Breast epithelium (tissue), 4 donors: ENCODE measurements around the gene LOXL3. TPM values are rescaled to one million over a fixed set of nuclear protein-coding genes. Genes with fewer than 3 reads are reported as not detected.

Source experiments
- DNase-seq, 2 donors: peaks; one replicate each; pipeline ENCODE4 v3.0.0-alpha.2; 2019; ENCODE audit warnings: low spot score in 2 of 2
- H3K27ac ChIP-seq, 2 donors: fragments of 200-600 bp; sonication (generic) in 1 of 2; one replicate each; pipeline ENCODE4 v1.5.1; 2016 to 2019; ENCODE audit warnings: mild to moderate bottlenecking in 1 of 2
- H3K27me3 ChIP-seq, 2 donors: fragments of 200-600 bp; sonication (generic) in 1 of 2; one replicate each; pipeline versions ENCODE4 v1.5.1 to v1.6.0; 2017 to 2019; ENCODE audit warnings: control low read depth in 1 of 2, mild to moderate bottlenecking in 1 of 2
- H3K36me3 ChIP-seq: fragments of 200-600 bp; one replicate; pipeline ENCODE4 v1.5.1; 2019
- H3K4me1 ChIP-seq, 2 donors: fragments of 200-600 bp; sonication (generic); one replicate each; pipeline ENCODE4 v1.5.1; 2016 to 2019; ENCODE audit warnings: control low read depth in 1 of 2
- H3K4me3 ChIP-seq, 3 donors: fragments of 200-600 bp; sonication (generic); 1 replicate in 2 of 3; 2 replicates in 1 of 3; pipeline ENCODE4 v1.5.1; 2016 to 2019; ENCODE audit warnings: mild to moderate bottlenecking in 3 of 3, moderate library complexity in 2 of 3
- H3K9me3 ChIP-seq, 2 donors: fragments of 200-600 bp; sonication (generic) in 1 of 2; one replicate each; pipeline ENCODE4 v1.5.1; 2016 to 2019; ENCODE audit warnings: control low read depth in 1 of 2
- CTCF ChIP-seq, 3 donors: fragments of 450-650 bp; IDR thresholded peaks; one replicate each; pipeline ENCODE4 v1.5.1; 2016 to 2017; ENCODE audit warnings: antibody characterized with exemption in 3 of 3, mild to moderate bottlenecking in 3 of 3, moderate library complexity in 3 of 3
- POLR2A ChIP-seq: fragments of 450-650 bp; IDR thresholded peaks from one replicate; pipeline ENCODE4 v1.6.1; 2016; ENCODE audit warnings: antibody characterized with exemption, mild to moderate bottlenecking, moderate library complexity
- POLR2AphosphoS5 ChIP-seq, 3 donors: sonication (generic); formaldehyde crosslinking; IDR thresholded peaks; one replicate each; pipeline ENCODE4 v1.6.1; 2017; ENCODE audit warnings: antibody characterized with exemption in 3 of 3
- intact Hi-C: fragments of 100-400 bp; cut with DNase I; formaldehyde crosslinking; loops from one replicate; pipeline ENCODE4 v1.15.1; 2023; ENCODE audit warnings: low total_unique reads
- total RNA-seq, 3 donors: library from RNA; depleted of rRNA; stranded (reverse); fragments of >200 nt; gene quantifications; one replicate each; pipeline ENCODE4 v1.1.0, GENCODE V29; 2016

The LOXL3 gene
- total RNA-seq, 3 donors from 2014 or later, result 3.7 to 7.8 (median 6.6) TPM

DNA sequence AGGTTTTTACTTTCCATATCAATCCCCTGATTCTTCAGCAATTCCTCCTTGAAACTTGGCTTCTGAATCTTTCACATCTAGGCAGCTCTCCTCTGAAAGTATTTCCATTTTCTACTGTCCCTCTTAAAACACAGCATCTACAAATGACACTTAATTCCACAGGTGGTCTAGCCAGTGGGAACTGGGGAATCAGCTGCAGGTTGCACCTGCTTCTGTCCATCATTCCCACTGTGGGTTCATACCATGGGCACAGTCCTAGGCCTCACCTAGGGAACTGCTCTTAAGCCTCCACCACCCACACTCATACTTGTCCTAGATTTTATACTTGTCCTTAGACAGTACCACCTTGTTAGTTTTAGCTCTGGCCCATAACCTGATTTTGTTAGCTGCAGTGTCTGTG lies 2.2 kb downstream of the LOXL3 start:
- Histone ChIP-seq H3K4me1 (no peaks in the 10 kb centered on the region), H3K36me3 (no peaks in the 10 kb centered on the region), H3K9me3 (no peaks in the 10 kb centered on the region), H3K27me3 (no peaks in the 10 kb centered on the region), H3K4me3 (no peak overlapping the region), H3K27ac (no peak overlapping the region)
- intact Hi-C loops, result loop anchor here (5.0 kb wide), 2 partner anchors 566 to 1164 kb away; partner anchors contain the start of gene ALMS1
- DNase-seq, result no peak
- no peak for TF ChIP-seq CTCF (IDR thresholded peaks at IDR 0.05)
- no peak for TF ChIP-seq POLR2A
- no peak for TF ChIP-seq POLR2AphosphoS5 (IDR thresholded peaks at IDR 0.05)

DNA sequence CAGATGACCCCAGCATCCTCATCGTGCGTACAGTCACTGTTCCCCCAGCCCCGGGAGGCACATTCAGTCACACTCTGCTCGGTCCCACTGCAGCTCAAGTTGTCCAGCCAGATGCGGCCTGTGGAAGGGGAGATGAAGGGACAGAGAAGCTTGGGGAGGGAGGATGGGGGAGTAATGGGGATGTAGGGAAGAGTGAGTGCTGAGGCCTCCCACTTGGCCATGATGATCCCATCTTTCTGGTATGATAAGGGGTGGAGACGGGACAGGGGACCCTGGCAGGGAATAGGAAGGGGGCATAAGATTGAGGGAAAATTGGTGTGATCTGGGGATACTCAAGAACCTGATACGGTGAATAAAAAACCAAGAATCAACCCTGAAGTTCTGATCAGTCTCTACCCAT lies 3.5 kb downstream of the LOXL3 start:
- Histone ChIP-seq H3K27ac (no peak overlapping the region), H3K4me3 (no peak overlapping the region), H3K4me1 (no peaks in the 10 kb centered on the region), H3K9me3 (no peaks in the 10 kb centered on the region), H3K36me3 (no peaks in the 10 kb centered on the region), H3K27me3 (no peaks in the 10 kb centered on the region)
- no peak for DNase-seq
- intact Hi-C loops, result loop anchor here (5.0 kb wide), 2 partner anchors 567 to 1163 kb away; partner anchors contain the start of gene ALMS1
- TF ChIP-seq POLR2A (no peak), CTCF (IDR thresholded peaks at IDR 0.05) (no peak), POLR2AphosphoS5 (IDR thresholded peaks at IDR 0.05) (no peak)

DNA sequence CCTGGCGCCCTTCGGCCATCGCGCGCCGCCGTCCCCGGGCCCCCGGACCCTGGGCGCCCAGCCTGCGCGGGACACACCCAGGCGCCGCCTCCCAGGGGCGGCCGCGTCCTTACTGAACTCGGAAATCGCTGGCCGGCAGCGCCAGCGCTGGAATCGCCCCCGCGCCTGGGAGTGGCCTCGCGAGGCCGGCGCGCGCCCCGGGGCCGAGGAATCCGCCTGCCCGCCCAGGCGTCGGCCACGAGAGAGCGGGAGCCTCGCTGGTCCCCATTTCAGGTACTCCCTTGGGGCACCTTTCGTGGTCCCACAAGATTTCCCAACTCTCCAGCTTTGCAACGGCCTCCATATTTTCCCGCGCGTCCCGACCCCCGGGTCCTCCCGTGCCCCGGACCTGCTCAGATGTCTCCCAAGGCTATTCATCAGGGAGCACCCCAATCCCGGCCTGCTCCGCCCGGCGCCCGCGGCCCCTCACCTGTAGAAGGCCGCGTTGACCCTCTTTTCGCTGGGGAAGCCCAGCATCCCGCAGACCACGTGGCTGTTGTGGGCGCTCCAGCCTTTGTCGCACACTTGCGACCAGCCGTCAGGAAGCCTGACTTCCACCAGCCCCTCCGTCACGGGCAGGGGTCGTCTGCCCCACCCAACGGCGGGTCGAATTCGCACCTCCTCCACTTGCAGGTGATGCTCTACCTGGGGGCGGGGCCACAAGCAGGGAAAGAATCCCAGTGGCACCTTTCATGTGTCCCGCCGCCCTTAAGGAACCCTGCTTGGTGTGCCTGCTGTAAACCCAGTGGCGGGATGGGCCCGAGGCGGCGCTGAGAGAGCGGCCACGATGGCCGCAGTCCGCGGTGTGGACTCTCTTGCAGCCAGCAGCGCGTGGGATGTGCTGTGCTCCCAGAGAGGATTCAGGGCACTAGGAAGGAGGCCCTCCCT lies 4.6 kb downstream of the LOXL3 start:
- intact Hi-C loops, result no loop called here
- TF ChIP-seq CTCF (IDR thresholded peaks at IDR 0.05) (no peak), POLR2AphosphoS5 (IDR thresholded peaks at IDR 0.05) (no peak), POLR2A (no peak)
- DNase-seq, result no peak
- H3K4me3 ChIP-seq, result peak overlapping the region; percentile 51 to 83 (median 68)
- no peaks in the 10 kb centered on the region for H3K27me3 ChIP-seq
- H3K36me3 ChIP-seq, result no peaks in the 10 kb centered on the region
- no peaks in the 10 kb centered on the region for H3K9me3 ChIP-seq
- H3K4me1 ChIP-seq, result no peaks in the 10 kb centered on the region
- H3K27ac ChIP-seq, result peak overlapping the region; percentile 75 to 79

- Histone ChIP-seq H3K27me3 (no peaks in the 10 kb centered on the region), H3K36me3 (no peaks in the 10 kb centered on the region), H3K27ac (peak overlapping the region; percentile 75 to 79), H3K4me1 (no peaks in the 10 kb centered on the region), H3K9me3 (no peaks in the 10 kb centered on the region), H3K4me3 (peak overlapping the region; percentile 51 to 83 (median 68))
- intact Hi-C loops, result no loop called here
- TF ChIP-seq POLR2A (no peak), POLR2AphosphoS5 (IDR thresholded peaks at IDR 0.05) (no peak), CTCF (IDR thresholded peaks at IDR 0.05) (no peak)
- DNase-seq, result no peak
Observed at GRCh38 chr2:74548285-74548899, 5.3 kb downstream of the LOXL3 start.

GRCh38 chr2:74546004-74546403 lies 7.7 kb downstream of the LOXL3 start:
- TF ChIP-seq CTCF (IDR thresholded peaks at IDR 0.05) (no peak), POLR2AphosphoS5 (IDR thresholded peaks at IDR 0.05) (no peak), POLR2A (no peak)
- no peak for DNase-seq
- H3K9me3 ChIP-seq, result no peaks in the 10 kb centered on the region
- no peaks in the 10 kb centered on the region for H3K36me3 ChIP-seq
- no peaks in the 10 kb centered on the region for H3K4me1 ChIP-seq
- intact Hi-C loops, result no loop called here
- no peak overlapping the region for H3K4me3 ChIP-seq
- no peak overlapping the region for H3K27ac ChIP-seq
- no peaks in the 10 kb centered on the region for H3K27me3 ChIP-seq
